Stimulated activated CD8-positive, alpha-beta memory T cell treated with anti-CD3 and anti-CD28 coated beads, Interleukin-4, amount 100 ng/mL, for 48 hours (primary cell): ENCODE results near the gene DISC1.

Experiments
- DNase-seq: peaks from one replicate; pipeline ENCODE4 v3.0.0-alpha.2; 2020

Gene DISC1

DNA sequence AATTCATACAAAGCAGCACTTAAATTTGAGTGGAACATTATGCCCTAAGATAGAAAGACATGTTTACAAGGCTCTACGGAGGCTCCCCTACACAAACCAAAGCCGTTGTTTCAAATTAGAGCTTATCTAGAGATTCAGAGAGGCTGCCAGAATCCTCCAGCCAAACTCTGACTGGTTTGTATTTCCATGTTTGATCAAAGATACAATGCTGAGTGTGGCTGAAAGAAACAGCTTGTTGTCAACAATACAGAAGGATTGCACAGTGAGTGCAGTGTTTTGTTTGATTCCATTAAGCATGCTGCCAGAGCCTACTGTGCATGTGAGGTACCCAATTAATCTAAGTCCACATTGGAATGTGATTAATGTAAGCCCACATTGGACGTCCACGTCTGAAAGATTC is 402.7 kb downstream of the DISC1 start:
- DNase-seq: no peak

DNA sequence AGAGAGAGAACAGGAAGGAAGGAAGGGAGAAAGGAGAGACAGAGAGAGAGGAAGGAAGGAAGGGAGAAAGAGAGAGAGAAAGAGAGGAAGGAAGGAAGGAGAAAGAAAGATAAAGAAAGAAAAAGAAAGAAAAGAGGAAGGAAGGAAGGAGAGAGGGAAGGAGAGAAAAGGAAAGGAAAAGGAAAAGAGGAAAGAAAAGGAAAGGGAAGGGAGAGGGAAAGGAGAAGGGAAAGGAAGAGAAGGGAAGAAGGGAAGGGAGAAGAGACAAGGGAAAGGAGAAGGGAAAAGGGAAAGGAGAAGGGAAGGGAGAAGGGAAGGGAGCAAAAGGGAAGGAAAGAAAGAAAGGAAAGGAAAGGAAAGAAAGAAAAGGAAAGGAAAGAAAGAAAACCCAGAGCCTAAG is 404.6 kb downstream of the DISC1 start:
- no peak for DNase-seq

DNA sequence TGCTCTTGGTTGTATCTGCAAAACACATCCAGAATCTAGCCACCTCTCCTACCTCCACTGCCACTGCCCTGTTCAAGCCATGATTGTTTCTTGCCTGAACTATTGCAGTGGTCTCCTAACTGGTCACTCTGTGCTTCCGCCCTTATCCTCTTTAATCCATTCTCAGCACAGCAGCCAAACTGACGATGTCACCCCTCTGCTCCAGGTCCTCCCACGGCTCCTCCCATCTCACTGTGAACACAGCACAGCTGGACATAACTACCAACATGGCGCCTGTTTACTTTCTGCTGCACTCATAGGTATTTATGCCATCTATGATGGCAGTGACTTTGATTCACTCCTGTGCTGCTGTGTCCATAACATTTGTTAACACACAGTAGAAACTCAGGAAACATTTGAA is 406.7 kb downstream of the DISC1 start:
- no peak for DNase-seq

DNA sequence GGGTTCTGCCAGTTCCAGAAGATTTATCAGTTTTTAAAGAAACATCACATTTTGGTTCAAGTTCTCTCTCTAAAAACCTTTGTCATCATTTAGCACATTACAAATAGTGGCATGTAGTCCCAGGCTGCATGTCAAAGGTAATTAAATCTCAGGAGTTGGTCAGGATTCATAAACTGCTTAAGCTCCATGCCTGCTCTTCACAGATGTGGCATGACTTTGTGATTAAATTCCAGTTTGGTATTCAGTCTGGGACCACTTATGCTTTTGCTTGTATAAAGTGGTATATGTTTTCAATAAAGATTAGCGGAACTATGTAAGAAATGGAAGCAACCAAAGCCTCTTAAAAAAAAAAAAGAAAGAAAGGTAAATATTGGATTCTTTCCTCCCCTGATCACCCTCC is 408.0 kb downstream of the DISC1 start:
- DNase-seq: no peak

DNA sequence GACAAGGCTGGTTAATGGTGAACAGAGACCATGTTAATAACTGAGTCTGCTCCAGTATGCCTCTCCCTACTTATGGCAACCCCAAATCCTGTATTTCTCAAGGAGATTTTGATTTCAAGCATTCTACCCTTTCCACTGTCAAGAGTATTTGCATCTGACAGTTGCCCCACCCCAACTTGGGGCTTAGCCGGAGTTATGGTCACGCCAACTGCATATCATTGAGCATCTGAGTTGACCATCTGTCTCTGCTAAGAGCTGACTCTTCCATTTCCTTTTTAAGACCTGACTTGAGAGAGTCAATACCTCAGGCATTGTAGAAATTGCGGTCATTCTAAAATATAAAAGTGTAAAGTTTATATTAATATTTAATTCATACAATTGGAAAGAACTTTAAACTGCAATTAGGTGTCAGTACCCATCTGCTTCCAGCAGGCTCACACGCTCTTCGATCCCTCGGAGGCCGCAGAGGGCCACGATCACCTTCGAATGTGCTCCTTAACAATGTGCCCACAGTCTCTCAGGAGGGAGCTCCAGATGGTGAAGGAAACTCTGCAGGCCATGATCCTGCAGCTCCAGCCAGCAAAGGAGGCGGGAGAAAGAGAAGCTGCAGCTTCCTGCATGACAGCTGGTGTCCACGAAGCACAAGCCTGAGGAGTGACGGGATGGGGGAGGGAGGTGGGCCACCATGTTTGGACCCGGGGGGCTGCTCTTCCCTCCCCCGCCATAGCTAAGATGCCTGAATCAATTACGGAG is 409.8 kb downstream of the DISC1 start:
- DNase-seq: no peak

GRCh38 chr1:232037774-232038388 is 411.3 kb downstream of the DISC1 start:
- no peak for DNase-seq

DNA sequence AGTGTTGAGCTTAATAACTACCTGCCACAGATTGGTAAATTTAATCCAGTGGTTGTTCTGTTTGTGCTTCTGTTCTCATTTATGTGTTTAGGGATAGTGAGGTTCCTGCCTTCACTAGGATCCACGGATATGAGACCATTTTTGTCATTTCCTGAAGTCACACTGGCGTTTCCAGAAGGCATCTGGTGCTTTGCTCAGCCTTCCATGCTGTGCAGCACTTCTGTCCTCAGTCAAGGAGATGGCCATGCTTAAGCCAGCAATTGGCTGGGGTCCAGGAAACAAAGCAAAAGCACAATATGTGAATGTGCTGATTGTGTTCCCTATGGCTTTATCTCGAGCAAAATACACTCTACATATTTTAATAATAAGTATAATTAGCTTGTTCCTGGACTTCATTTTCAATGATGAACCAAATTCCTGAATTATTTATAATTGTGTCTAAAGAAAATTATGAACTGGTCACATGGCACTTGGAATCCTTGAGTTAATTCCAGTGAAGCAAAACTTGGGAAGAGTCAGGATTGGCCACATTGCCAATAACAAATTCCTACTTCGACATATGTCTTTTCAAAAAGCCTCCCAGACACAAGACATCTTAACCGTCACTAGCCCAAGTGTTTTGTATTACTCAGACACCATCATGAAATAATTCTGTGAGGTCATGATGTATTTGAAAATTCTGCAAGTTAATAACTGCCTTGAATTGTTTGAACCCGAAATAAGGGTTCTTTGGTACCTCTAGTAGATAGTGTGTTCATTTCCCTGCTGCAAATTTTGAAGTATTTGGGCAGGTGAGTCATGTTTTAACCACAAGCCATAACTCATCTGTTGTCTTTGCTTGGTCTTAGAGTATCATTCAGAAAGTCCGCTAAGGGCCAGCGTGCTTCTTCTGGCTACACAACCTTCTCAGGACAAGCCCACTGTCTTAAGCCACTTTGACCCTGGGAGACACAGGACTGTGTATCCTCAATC is 412.4 kb downstream of the DISC1 start:
- DNase-seq: no peak

DNA sequence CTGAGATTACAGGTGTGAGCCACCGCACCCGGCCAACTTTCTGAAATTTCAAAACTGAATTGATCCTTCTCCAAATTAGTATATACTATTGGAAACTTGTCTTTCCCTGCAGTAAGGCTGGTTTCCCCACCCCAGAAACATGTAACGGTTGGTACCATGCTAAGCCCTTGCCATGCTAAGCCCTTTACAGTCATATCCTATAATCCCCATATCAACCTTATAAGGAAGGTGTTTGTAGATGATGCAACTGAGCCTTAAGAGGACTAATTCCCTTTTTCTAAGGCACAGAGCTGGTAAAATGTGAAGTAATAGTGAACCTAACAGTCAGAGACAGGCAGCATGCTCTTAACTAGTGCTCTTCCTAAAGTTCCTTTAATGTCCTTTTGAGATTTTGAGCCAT is 413.7 kb downstream of the DISC1 start:
- no peak for DNase-seq

GRCh38 chr1:232044728-232045127 is 418.1 kb downstream of the DISC1 start:
- no peak for DNase-seq

DNA sequence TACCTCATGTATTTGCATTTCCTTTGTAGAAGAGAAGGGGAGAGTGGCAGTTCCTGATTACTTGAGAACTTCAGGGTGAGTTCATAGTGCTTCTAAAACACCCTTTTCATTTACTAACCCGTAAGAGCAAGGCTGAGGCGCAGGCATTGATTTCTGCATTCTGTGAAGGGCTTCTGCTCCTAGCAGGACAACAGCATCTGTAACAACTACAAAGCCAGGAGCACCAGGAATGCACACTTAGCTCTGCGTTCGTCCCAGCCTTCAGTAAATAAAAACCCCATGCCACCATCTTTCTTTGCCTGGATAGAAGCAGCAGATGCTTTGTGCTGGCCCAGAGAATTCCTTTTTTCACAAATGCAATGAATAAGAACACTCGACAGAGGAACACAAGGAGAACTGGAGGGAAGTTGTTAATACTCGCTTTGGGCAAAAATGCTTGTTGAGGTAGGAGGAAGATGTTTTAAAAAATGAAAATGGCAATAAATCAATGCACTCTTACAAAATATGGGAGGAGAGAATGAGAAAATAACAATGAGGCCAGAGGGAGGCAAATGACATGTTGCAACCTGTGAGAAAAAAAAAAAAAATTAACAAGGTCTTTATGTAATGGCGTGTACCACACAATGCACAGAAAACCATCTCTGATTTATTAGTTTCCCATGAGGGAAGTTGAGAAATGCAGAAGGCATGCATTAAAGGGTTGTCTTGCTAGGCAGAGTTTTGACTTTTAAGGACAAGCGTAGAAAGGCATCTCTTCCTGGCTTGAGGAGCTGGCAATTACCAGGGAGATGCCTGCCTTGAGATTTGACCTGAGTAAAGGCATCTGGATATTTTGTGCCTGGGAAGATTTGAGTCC is 418.8 kb downstream of the DISC1 start:
- no peak for DNase-seq

DNA sequence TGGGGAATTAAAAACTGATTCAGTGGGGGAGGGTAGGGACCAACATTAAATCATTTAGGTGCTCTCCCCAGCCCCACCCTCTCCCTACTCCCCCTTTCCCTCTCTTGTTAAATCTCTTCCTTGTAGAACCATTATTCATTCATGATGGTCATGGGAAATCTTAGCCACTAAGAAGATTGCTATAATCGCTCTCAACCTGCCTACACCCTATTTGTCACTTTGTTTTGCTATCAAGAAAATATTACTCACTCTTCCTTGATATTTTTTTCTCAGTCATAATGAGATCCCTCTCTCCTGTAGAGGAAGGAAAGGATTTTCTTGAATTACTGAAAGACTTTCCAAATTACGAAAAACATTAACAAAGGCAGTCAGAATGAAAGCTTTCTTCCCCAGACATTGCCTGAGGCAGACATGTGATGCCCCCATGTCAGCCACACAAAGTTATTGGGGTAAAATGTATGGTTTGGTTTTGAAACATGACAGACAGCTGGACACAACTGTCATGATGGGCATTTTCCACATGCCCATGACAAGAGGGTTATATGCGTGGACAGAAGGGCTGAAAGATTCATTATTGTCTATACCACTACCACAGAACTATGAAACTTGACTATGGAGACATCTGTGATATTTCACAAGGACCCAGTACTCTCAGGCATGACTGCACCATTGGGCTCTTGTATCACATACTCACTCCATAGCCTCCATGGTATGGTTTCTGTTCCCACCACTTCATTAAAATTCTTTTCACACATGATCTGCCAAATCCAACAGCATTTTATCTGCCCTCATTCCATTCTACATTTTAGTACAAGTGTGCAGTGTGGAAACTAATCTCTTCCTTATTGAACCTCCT is 420.1 kb downstream of the DISC1 start:
- DNase-seq: no peak

- no peak for DNase-seq
Measured at GRCh38 chr1:232047473-232047872, 420.9 kb downstream of the DISC1 start.

GRCh38 chr1:232048481-232048880 is 421.9 kb downstream of the DISC1 start:
- DNase-seq: no peak

GRCh38 chr1:232049335-232049734 is 422.7 kb downstream of the DISC1 start:
- no peak for DNase-seq

DNA sequence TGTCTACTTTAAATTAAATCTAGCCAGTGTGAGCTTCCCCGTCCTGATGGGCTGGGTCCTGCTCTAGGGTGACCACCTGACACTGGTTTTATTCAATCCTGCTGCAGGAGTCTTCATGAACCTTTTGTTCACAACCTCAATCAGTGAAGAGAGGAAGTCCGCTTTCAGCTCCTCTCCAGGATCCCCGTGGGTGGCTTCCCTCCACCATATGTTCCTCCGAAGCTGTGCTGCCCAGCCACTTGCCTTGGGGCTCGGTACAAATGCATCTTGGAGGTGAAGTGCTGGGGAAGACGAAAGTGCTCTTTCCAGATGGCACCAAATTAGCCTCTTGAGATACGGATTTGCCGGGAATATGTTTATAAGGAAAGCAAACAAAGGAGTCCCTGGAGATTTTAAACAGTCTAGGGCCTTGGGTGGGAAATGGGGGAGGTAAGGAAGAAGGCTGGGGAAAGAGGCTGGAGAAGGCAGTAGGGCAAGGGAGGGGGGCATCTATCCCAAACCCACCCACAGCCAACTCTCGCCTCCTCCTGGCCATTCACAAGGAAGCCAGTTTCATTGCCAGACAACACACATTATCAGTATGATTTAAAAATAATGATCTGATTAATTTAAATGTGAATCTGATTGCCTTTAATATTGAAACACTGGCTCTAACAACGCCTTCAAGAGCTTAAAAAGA is 430.8 kb downstream of the DISC1 start:
- DNase-seq: no peak

- no peak for DNase-seq
Measured at GRCh38 chr1:232057896-232058274, 431.3 kb downstream of the DISC1 start.

- DNase-seq: no peak
Measured at GRCh38 chr1:232059726-232060374, 433.3 kb downstream of the DISC1 start.

- no peak for DNase-seq
Measured at GRCh38 chr1:232062967-232063366, 436.4 kb downstream of the DISC1 start.

DNA sequence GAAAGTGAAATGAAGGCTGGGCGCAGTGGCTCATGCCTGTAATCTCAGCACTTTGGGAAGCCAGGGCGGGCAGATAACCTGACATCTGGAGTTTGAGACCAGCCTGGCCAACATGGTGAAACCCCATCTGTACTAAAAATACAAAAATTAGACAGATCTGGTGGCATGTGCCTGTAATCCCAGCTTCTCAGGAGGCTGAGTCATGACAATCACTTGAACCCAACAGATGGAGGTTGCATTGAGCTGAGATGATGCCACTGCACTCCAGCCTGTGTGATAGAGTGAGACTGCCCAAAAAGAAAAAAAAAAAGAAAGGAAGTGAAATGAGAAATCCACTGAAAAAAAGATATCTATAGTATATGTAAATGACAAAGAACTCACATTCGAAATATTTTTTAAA is 439.9 kb downstream of the DISC1 start:
- DNase-seq: no peak

GRCh38 chr1:232074265-232074664 is 447.7 kb downstream of the DISC1 start:
- DNase-seq: no peak

DNA sequence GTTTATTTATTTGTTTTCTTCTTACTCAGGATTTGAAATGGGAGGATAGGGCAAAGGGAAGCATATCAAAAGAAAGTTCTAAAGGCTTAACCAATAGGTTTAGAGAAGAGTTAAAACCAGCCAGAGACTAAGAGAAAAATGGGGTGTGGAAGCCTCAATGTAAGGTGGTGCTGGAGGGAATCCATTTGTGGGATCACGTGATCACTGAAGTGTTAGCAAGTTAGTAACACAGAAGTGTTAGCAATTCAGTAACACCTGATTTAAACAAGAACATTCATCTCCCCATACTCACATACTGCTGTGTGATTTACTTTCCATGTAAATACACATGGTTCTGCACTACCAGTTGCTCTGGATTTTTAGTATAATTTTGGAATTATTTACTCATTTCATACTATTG is 451.2 kb downstream of the DISC1 start:
- DNase-seq: no peak
